ENCODE results near the gene ASCL3.

DNA sequence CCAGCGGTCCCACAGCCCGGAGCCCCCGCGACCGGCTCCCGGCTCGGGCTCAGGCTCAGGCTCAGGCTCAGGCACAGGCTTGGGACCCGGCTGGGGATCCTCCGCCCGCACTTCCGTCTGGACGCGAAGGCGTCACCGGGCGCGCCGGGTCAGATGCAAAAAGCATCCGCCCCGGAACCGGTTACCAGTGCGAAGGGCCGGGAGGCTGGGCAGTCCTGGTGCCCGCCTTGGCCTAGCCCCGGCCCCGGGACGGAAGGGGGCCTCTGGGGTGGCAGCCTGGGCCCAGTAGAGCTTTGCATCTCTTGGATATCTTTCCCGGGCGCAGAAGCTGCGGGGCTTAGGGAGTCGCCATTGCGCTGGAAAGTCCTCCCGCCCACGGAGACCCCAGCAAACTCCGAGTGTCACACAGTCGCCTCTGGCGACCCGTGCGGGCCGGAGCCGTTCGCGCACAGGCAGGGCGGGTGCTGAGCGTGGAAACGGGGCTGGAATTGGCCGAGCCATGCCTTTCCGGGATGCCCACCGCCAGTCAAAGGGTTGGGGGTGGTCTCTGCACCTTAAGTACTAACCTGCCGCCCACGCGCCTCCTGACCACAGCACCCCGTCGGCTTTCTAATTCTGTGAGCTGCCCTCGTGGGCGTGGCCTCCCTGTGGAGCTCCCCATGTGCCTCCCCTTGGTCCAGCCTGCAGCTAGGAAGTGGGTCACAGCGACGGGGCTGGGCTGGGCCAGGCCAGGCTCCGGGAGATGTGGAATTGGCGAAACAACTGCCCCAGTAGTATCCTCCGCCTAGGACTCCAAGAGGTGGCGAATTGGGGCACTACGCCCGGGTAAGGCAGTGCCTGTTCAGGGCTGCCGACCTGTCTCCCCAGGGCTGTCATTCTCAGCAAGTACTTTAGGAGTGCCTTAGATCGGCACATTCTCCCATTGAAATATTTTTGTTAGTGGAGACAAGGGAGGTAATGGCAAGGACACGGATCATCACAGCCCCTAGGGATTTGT is 21.8 kb upstream of the ASCL3 start, which contains the start of gene TMEM9B:
- TF ChIP-seq EP300 (IDR thresholded peaks at IDR 0.05; ENCODE audit: borderline replicate concordance) = no peak
- TF ChIP-seq MAX (IDR thresholded peaks at IDR 0.05) = peak; percentile 40
